OCI-M1 (cell line): ENCODE data around the gene FKBP1B.
A peak's percentile ranks its signal among the peaks of the same experiment; 100 is the strongest.
"Not testable (repeated sequence)": the region's sequence is repeated elsewhere in the genome, so short reads cannot be mapped to it uniquely, and the experiment has no call there.

ENCODE experiments used
- DNase-seq: peaks from one replicate; lab custom pipeline; 2025; lab: John Stamatoyannopoulos, UW

Gene FKBP1B

GRCh38 chr2:24022975-24023575 lies 26.5 kb upstream of the FKBP1B start:
- DNase-seq = no peak

- no peak for DNase-seq
Measured at GRCh38 chr2:24024018-24024417, 25.5 kb upstream of the FKBP1B start.

- DNase-seq = no peak
Measured at GRCh38 chr2:24024996-24025663, 24.4 kb upstream of the FKBP1B start.

DNA sequence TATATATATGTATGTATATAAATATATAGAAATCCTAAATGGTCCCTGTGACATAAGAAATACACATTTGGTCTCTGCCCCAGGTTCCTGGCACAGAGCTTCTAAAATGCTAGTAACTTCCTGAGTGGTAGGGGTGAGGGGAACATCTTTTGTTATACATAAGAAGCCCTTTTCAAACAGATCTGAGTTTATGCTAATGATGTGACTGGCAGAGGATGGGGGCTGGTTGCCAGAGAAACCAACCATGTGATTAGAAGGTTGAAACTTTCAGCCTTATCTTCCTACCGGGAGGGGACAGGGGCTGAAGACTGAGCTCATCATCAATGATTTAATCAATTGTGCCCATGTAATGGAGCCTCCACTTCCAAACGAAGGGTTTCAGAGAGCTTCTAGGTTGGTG lies 23.3 kb upstream of the FKBP1B start:
- no peak for DNase-seq

GRCh38 chr2:24038786-24039499 lies 10.6 kb upstream of the FKBP1B start:
- no peak for DNase-seq

DNA sequence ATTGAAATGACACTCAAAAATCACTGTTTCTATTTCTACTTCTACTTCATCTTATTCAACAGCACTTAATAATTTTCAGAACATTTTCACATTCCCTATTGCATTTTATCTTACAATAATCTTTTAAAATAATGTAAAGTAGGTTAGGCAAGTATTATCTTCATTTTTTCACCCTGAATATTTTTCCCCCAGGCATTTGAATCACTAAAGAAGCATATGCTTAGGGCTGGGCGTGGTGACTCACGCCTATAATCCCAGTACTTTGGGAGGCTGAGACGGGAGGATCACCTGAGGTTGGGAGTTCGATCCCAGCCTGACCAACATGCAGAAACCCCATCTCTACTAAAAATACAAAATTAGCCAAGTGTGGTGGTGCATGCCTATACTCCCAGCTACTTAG lies 9.0 kb upstream of the FKBP1B start:
- DNase-seq = no peak

DNA sequence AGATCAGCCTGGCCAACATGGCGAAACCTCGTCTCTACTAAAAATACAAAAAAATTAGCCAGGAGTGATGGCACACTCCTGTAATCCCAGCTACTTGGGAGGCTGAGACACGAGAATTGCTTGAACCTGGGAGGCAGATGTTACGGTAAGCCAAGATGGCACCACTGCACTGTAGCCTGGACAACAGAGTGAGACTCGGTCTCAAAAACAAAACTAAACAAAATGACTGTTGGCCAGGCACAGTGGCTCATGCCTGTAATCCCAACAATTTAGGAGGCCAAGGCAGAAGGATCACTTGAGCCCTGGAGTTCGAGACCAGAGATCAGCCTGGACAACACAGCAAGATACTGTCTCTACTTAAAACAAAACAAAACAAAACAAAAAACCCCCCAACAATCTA lies 6.4 kb upstream of the FKBP1B start:
- not testable (repeated sequence) for DNase-seq

DNA sequence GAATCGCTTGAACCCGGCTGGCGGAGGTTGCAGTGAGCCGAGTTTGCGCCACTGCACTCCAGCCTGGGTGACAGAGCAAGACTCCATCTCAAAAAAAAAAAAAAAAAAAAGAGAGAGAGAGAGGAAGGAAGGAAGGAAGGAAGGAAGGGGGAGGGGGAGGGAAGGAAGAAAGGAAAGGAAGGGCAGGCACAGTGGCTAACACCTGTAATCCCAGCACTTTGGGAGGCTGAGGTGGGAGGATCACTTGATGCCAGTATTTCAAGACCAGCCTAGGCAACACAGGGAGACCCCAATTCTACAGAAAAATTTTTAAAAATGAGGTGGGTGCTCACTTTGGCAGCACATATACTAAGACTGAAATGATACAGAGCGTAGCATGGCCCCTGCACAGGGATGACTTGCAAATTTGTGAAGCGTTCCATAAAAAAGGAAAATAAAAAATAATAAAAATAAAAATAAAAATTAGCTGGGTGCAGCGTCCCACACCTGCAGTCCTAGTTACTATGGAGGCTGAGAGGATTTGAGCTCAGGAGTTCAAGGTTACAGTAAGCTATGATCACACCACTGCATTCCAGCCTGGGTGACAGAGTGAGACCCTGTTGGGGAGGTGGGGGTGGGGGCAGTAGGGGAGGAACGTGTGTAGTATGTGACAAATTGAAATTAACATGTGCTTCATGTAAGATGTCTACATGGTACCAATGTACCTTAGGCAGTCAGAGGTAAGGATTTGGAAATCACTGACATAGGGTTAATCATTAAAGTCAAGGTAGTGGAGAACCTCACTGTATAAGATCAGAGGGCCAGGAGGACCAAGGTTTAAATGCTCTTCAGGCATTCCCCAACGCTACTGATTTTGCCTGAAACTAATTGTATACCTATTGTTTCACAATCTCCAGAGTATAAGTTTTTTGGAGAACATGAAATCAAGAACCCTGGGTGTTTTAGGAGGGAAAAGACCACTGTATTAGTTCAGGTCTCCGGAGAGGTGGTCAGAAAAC lies 3.7 kb upstream of the FKBP1B start:
- DNase-seq = peak; percentile 28

DNA sequence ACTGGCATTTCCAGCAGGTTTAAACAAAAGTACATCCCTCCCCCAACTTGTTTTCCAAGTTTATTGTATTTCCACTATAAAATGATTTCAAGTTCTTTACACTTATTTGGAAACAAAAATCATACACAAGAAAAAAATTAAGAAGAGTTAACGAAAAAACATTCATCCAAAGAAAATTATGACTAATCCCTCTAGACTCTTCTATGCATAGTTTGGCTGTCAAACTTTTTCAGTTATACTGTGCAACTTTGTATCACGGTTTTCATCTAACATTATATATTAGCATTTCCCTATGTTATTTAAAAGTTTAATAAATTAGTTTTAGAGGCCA lies 3.0 kb upstream of the FKBP1B start:
- no peak for DNase-seq

GRCh38 chr2:24046930-24047702 lies 2.4 kb upstream of the FKBP1B start, which contains the start of gene WDCP:
Gene WDCP, minus strand, starts transcription at chr2:24047391. Its CDS starts 7,897 bp downstream, at chr2:24039494.
- DNase-seq = peak; percentile 99

- DNase-seq = no peak
Measured at GRCh38 chr2:24047703-24048033, 1.9 kb upstream of the FKBP1B start.

- peak; percentile 54 for DNase-seq
Measured at GRCh38 chr2:24048769-24049484, 614 bp upstream of the FKBP1B start.

DNA sequence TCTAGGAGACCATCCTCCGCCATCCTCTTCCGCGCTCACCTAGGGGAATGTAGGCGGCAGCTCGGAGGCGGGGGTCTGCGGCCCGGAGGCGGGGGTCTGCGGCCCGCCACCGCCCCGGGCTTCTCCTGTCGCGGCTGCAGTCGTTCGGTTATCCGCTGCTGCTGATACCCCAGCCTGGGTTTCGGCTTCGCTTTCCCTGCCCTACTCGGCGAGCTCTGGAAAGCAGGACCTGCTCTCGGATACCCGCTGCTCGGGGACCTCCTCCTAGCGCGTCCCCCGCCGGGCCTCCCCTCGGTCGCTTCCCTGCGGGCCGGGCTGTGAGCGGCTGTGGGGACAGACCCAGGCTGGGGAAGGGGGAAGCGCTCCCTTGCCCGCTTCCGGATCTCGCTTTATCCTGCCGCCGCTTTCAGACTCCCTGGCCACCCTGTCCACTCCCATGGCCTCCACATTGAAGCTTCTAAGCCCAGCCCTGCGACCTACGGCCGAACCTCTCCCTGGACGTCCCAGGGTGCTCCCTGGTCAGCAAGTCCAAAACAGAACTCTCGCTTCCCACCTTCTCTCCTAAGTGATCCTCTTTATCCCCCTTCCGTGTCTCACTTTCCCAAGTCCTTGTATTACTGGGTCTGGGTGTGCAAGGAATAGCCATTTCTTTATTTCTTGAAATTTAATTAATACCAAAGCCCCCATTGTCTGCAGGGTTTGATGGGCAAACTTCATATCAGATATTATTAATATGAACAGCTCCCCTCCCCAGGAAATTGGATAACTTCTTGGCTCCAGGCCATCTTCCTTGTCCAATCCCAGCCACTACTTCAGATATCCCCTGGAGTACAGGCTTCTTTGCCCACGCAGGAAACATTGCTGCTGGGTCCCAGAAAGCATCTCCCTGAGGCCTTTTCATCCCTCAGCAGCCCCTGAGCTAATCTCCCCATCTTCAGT lies 769 bp downstream of the FKBP1B start:
- DNase-seq = no peak

DNA sequence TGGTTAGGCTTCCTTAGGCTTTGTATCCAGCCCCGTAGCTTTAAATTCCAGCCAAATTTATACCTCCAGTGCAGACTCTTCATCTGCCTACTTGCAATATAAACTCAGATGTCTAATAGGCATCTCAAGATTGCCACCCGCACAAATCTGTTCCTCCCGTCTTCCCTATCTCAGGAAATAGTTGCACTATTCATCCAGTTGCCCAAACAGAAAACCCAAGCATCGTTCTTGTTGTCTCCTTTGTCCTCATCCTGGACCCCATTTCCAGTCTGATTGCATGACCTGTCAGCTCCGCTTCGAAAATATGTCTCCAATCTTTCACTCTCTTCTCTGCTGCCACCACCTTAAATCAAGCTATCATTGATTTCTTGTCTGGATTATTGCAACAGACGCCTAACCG lies 2.3 kb downstream of the FKBP1B start:
- no peak for DNase-seq

GRCh38 chr2:24052951-24053350 lies 3.4 kb downstream of the FKBP1B start:
- DNase-seq = no peak

DNA sequence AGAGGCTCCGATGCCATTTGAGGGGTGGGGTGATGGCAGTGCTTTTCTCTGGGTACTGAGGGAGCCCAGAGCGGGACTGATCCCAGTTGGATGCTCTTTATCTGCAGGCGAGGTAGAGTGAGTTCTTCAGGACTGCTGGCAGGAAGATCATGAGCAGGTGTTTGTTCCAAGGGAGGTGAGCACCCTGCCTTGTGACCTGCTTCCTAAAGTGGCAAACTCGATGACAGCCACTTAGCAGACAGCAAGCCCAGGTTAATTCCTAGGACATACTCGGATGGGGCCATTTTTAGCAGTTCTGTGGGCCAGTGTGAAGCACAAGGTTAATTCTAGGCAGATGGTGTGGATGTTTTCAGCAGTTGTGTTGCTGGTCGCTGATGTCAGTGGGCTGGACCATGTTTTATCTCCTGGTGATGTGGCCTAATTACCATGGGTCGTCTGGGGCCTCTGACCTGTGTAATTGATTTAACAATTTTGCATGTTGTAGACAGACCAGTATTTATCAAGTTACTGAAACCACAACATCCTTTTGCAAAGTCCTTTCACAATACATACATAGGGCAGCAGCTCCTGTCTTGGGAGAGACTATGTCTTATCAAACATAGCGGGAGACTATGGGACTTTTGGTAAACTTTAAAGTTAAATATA lies 4.9 kb downstream of the FKBP1B start:
- peak; percentile 61 for DNase-seq

GRCh38 chr2:24055750-24056149 lies 6.2 kb downstream of the FKBP1B start:
- DNase-seq = no peak

- DNase-seq = no peak
Measured at GRCh38 chr2:24058564-24059271, 9.2 kb downstream of the FKBP1B start.

DNA sequence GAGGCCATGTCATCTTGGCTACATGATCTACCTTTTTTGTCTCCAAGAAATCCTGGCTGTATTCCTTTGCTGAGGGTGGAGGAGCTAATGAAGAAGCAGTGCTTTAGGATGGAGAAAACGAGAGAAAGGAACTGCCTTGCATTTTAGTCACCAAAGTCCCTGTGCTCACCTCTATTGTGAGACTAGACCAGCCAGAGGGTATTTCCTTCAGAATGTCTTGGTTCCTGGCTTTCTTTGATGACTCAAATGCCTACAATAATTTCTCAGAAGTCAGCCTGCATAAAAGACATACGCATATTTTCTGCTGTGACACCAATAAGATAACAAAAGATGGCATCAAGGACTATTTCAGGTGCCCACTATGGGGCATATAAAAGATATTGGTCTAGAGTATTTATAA lies 15.8 kb downstream of the FKBP1B start:
- DNase-seq = no peak
